H1 (cell line): Measurements from ENCODE around the gene ZNF692. TPM values are rescaled to one million over a fixed set of nuclear protein-coding genes. Genes with fewer than 3 reads are reported as not detected.

Experiments used
- ASH2L ChIP-seq: fragments of 200-600, 300-600 bp; sonication (generic); IDR thresholded peaks from one replicate; pipeline ENCODE4 v1.7.1; 2017; ENCODE audit warnings: low read length
- HDAC2 ChIP-seq, 2 experiments: fragments of 300-600 bp in 1 of 2; sonication (generic) in 1 of 2; IDR thresholded peaks; 2 replicates each; pipeline ENCODE4 v1.6.1; 2011 to 2012; ENCODE audit warnings: low read depth in 2 of 2, low read length in 2 of 2, mild to moderate bottlenecking in 2 of 2, moderate library complexity in 2 of 2, borderline replicate concordance in 1 of 2, inconsistent platforms in 1 of 2
- KDM4A ChIP-seq: IDR thresholded peaks from one replicate; pipeline ENCODE4 v1.7.1; 2012; ENCODE audit warnings: low read depth, mild to moderate bottlenecking, moderate library complexity, low read length, inconsistent platforms; ENCODE audit not compliant: severe bottlenecking
- PHF8 ChIP-seq: fragments of 200-600 bp; sonication (generic); conservative IDR thresholded peaks from 2 replicates; pipeline ENCODE4 v1.7.1; 2012; ENCODE audit warnings: low read depth, mild to moderate bottlenecking, inconsistent platforms, low read length, moderate library complexity
- RBBP5 ChIP-seq: IDR thresholded peaks from 2 replicates; pipeline ENCODE4 v1.7.1; 2012; ENCODE audit warnings: low read depth, mild to moderate bottlenecking, inconsistent platforms, low read length, moderate library complexity, borderline replicate concordance
- RXRA ChIP-seq: IDR thresholded peaks from 2 replicates; pipeline ENCODE4 v1.6.1; 2011; ENCODE audit warnings: low read depth, mild to moderate bottlenecking, low read length, moderate library complexity; ENCODE audit not compliant: insufficient read depth
- SAP30 ChIP-seq: fragments of 300-600 bp; sonication (generic); IDR thresholded peaks from 2 replicates; pipeline ENCODE4 v1.7.1; 2012; ENCODE audit warnings: low read length, moderate library complexity, mild to moderate bottlenecking, inconsistent platforms; ENCODE audit not compliant: insufficient read depth, insufficient replicate concordance
- SIN3A ChIP-seq, 2 experiments: IDR thresholded peaks in 1 of 2; conservative IDR thresholded peaks in 1 of 2; 2 replicates each; pipeline ENCODE4 v1.6.1; 2011 to 2012; ENCODE audit warnings: low read length in 2 of 2, improper control_type of control experiment in 1 of 2, low read depth in 1 of 2, mild to moderate bottlenecking in 1 of 2
- TAF1 ChIP-seq: IDR thresholded peaks from 2 replicates; pipeline ENCODE4 v1.6.1; 2011; ENCODE audit warnings: mild to moderate bottlenecking, low read depth, low read length
- polyA plus RNA-seq, 7 experiments: library from polyadenylated mRNA; depleted of rRNA in 3 of 7; stranded (reverse) in 5 of 7; unstranded in 2 of 7; fragments of >200 nt in 5 of 7; fragments of 200-250 nt in 2 of 7; gene quantifications; 1 replicate in 5 of 7; 2 replicates in 1 of 7; 4 replicates in 1 of 7; pipeline versions ENCODE4 v1.2.1 to v1.2.3, GENCODE V29; 2011 to 2013; ENCODE audit warnings: missing spikeins in 2 of 7, mixed read lengths in 2 of 7
- total RNA-seq: library from RNA; stranded (reverse); fragmentation: NEBNext Ultra II Directional; extraction: Animal tissue kit (Norgen Biotek cat#: 25700); gene quantifications from 2 replicates; pipeline ENCODE4 v1.2.1, GENCODE V29; 2021

The ZNF692 gene
- total and polyA plus RNA-seq, 2 of the 8 experiments (the other 6 are each of a cell fraction or from before 2014, with no cell fraction given), result 38.4 to 52.3 TPM

DNA sequence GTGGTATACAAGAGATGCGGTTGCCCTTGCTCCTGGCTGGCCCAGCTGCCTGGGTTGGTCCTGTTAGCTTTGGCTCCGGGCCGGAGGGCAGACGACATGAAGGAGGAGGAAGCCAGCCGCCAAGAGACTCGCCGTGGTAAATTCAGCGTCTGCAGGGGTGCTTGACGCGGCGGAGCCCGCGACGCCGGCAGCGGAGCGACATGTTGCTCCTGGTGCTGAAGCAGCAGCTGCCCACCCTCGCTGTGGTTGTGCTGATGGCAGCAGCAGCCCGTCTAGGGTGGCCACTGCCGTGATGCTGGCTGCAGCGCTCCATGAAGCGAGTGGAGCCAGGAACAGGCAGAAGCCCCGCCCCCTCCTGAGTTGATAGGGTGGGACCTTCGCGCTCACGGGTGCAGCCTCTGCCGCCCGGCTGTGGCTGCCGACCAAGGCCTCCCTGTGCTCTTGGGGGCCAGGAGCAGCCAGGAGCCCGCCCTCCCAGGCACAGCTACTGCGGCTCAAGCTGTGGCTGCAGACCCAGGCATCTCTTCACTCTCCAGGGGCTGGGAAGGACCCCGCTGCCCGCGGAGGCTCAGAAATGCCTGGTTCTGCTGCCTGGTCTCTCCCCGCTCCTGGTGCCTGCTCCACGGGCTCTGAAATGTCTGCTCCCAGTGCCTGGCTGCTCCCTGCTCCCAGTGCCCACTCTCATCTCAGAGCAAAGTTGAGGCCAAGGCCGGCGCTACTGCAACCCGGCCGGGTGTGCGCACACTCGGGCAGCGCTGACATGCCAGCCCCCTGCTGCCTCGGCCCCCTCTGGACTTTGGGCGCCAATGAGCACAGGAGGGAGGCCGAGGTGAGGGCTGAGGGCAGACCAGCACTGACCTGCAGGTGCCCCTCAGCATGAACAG is 4.4 kb upstream of the ZNF692 start (continued):
- TF ChIP-seq SIN3A (conservative IDR thresholded peaks at IDR 0.05 in 1 of 2, IDR thresholded peaks at IDR 0.05 in 1 of 2; ENCODE audit: low read depth in 1 of 2, low read length in 2 of 2) (peak in 1 of 2 experiments; percentile 29; a peak in 1 of 4 replicates), HDAC2 (IDR thresholded peaks at IDR 0.05; ENCODE audit: borderline replicate concordance in 1 of 2, low read depth in 2 of 2, low read length in 2 of 2) (peak in 1 of 2 experiments; percentile 78; a peak in 1 of 4 replicates), RBBP5 (0 out of 2 replicates have a peak, but pooled peaks have one; percentile 70), KDM4A (peak; percentile 92), SAP30 (peak; percentile 24), ASH2L (peak; percentile 32), TAF1 (peak; percentile 63; the same call in 1 of the 2 replicates), RXRA (no peak), PHF8 (peak; percentile 44; the same call in 1 of the 2 replicates)
